Fibroblast of villous mesenchyme (primary cell): Measurements from ENCODE around the gene RLN3. TPM values are rescaled to one million over a fixed set of nuclear protein-coding genes. Genes with fewer than 3 reads are reported as not detected.

ENCODE experiments used
- DNase-seq: peaks from one replicate; pipeline ENCODE4 v3.0.0-alpha.2; 2010; ENCODE audit warnings: low read depth
- H3K4me3 ChIP-seq: 2 replicates; pipeline ENCODE4 v1.5.1; 2011; ENCODE audit warnings: low read depth, mild to moderate bottlenecking, low read length
- total RNA-seq: library from RNA; depleted of rRNA; stranded (reverse); fragments of >200 nt; gene quantifications from 2 replicates; pipeline ENCODE4 v1.2.3, GENCODE V29; 2012
- TF ChIP-seq, protein P1 (sequence below): IDR thresholded peaks from 2 replicates; pipeline ENCODE4 v1.5.1; 2012; ENCODE audit warnings: low read depth, mild to moderate bottlenecking, low read length; ENCODE audit not compliant: insufficient read depth

RLN3 gene
- total RNA-seq, 1 donor: not detected

DNA sequence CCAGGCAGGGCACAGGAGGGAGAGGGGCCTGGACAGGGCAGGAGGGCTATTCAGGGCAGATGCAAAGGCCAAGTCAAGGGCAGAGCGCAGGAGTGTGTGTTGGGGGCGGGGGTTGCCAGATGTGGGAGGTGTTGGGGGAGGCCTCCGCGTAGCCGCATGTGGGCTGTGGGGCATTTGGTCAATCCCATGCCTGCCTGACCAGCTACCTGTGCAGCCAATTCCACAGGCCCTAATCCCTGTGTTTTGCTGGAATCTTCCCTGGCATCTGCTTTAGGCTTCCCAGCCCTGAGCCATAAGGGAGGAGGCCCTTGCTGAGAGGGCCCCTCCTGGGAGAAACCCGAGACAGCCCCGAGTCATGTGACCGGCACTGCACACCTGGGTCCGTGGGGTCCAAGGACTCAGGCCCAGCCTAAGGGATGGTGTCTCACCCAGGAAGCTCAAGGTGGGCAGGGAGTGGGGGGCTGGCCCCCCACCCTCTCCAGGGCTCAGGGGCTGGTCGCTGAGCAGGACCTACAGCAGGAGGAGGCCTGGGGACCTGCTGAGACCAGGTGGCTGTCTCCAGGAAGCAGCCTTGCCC is 42.1 kb upstream of the RLN3 start:
- DNase-seq: no peak
- no peak overlapping the region for H3K4me3 ChIP-seq

GRCh38 chr19:13986348-13986904 is 41.5 kb upstream of the RLN3 start:
- H3K4me3 ChIP-seq: no peak overlapping the region
- peak; percentile 56 for DNase-seq
- TF ChIP-seq, protein P1, sequence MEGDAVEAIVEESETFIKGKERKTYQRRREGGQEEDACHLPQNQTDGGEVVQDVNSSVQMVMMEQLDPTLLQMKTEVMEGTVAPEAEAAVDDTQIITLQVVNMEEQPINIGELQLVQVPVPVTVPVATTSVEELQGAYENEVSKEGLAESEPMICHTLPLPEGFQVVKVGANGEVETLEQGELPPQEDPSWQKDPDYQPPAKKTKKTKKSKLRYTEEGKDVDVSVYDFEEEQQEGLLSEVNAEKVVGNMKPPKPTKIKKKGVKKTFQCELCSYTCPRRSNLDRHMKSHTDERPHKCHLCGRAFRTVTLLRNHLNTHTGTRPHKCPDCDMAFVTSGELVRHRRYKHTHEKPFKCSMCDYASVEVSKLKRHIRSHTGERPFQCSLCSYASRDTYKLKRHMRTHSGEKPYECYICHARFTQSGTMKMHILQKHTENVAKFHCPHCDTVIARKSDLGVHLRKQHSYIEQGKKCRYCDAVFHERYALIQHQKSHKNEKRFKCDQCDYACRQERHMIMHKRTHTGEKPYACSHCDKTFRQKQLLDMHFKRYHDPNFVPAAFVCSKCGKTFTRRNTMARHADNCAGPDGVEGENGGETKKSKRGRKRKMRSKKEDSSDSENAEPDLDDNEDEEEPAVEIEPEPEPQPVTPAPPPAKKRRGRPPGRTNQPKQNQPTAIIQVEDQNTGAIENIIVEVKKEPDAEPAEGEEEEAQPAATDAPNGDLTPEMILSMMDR: no peak

More for the DNA sequence above, 42.1 kb upstream of the RLN3 start:
- TF ChIP-seq, protein P1: no peak

DNA sequence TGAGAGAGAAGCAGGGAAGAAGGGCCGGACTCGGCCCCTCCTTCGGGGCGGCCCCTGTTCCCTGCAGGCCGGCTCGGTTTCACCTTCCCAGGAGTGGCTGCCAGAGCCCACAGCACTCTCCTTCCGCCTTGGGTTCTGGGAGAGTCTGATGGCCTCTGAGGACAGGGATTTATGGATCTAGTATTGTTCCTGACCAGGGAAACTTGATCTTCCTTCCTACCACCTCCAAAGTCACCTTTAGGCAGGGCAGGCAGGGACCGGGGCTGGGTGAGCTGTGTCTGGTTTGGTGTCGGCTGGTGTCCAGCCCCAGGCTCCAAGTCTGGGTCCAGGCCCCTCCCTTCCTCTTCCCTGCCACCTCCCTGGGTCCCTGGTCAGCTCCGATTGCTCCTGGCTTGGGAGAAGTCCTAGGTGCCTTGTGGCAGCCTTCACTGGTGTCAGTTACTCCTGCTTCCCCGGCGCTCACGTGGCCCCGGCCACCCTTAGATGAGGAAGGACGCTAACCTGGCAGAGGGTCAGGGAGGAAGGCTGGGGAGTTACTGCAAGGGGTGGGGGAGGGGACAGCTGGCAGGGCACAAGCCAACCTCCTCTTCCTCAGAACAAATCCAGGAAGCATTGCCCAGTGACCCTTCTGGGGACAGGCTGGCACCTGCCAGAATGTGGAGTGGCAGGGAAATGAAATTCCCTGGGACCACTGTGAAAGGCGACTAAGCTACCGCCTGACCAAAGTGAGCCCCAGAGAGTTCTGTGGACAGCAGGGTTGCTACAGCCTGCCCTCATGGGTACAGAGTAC is 40.7 kb upstream of the RLN3 start:
- H3K4me3 ChIP-seq: no peak overlapping the region
- DNase-seq: no peak
- TF ChIP-seq, protein P1: no peak

DNA sequence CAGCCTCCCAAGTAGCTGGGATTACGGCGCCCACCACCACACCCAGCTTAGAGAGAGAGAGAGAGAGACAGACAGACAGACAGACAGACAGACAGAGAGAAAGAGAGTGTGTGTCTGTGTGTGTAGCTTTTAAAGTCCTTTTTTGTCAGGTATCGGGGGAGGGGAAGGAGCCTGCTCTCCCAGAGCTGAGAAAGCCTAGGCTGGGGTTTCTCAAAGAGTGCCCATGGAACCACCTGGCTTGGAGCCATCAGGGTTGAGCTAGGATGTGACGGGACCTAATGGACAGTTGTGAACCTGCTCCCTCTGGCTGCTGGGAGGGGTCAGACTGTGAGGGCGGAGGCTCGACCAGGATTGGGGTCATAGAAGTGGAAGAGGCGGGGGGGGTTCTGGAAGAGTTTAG is 38.5 kb upstream of the RLN3 start:
- H3K4me3 ChIP-seq: no peak overlapping the region
- TF ChIP-seq, protein P1: no peak
- DNase-seq: no peak

DNA sequence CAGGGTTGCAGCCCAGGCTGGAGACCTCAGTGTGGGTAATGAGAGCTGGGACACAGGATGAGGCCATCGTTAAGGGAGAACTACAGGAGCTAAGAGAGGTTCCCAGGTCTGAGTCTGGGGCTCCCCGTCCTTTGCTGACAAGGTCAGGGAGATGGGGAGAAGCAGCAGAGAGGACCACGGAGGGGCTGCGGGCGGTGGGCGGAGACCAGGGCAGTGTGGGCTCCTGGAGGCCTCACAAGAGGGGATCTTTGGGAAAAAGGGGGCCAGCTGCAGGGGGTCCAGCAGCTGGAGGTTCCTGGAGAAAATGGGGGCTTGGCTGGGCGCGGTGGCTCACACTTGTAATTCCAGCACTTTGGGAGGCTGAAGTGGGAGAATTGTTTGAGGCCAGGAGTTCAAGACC is 37.9 kb upstream of the RLN3 start:
- TF ChIP-seq, protein P1: no peak
- no peak overlapping the region for H3K4me3 ChIP-seq
- DNase-seq: no peak

GRCh38 chr19:13992025-13992424 is 35.9 kb upstream of the RLN3 start:
- TF ChIP-seq, protein P1: no peak
- no peak for DNase-seq
- H3K4me3 ChIP-seq: no peak overlapping the region
